Measurements from ENCODE around the gene ST7L. TPM values are rescaled to one million over a fixed set of nuclear protein-coding genes. Genes with fewer than 3 reads are reported as not detected.

Gene ST7L
- total RNA-seq, 1 donor: 29.8 TPM

DNA sequence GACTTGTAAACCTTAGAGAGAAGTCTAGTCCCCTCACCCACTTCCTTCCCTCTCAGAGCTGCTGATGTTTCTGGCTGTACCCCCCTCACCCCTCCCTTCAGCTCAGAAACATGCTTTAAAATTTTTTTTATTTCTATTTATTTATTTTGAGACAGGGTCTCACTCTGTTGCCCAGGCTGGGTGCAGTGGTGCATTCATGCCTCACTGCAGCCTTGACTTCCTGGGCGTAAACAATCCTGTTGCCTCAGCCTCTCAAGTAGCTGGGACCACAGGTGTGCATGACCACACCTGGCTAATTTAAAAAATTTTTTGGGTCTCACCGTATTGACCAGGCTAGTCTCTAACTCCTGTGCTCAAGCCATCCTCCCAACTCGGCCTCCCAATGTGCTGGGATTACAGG lies 113.1 kb downstream of the ST7L start:
- DNase-seq (ENCODE audit: low read depth): no peak
- TF ChIP-seq, protein P1, sequence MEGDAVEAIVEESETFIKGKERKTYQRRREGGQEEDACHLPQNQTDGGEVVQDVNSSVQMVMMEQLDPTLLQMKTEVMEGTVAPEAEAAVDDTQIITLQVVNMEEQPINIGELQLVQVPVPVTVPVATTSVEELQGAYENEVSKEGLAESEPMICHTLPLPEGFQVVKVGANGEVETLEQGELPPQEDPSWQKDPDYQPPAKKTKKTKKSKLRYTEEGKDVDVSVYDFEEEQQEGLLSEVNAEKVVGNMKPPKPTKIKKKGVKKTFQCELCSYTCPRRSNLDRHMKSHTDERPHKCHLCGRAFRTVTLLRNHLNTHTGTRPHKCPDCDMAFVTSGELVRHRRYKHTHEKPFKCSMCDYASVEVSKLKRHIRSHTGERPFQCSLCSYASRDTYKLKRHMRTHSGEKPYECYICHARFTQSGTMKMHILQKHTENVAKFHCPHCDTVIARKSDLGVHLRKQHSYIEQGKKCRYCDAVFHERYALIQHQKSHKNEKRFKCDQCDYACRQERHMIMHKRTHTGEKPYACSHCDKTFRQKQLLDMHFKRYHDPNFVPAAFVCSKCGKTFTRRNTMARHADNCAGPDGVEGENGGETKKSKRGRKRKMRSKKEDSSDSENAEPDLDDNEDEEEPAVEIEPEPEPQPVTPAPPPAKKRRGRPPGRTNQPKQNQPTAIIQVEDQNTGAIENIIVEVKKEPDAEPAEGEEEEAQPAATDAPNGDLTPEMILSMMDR (IDR thresholded peaks at IDR 0.05; ENCODE audit: insufficient read depth, low read depth, low read length): no peak
- no peak overlapping the region for H3K4me3 ChIP-seq (ENCODE audit: low read depth, low read length)

DNA sequence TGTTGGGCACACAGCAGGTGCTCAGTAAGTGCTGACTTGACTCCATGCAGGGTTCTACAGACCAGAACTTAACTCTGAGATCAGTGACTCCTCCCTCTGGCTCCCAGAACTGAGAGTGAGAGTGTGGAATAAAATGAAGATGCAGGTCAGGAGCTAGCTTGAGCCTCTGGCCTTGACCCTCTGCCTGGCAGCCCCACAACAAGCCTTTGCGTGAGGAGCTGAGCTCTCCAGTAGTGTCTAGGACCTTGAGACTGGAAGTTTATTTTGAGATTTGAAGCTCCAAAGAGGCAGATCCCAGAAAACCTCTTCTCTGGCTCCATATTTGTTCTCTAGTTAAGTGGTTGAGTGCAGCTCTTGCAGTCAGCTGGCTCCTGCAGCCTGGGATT lies 113.5 kb downstream of the ST7L start:
- H3K4me3 ChIP-seq (ENCODE audit: low read depth, low read length): no peak overlapping the region
- TF ChIP-seq, protein P1 (IDR thresholded peaks at IDR 0.05; ENCODE audit: insufficient read depth, low read depth, low read length): no peak
- no peak for DNase-seq (ENCODE audit: low read depth)

DNA sequence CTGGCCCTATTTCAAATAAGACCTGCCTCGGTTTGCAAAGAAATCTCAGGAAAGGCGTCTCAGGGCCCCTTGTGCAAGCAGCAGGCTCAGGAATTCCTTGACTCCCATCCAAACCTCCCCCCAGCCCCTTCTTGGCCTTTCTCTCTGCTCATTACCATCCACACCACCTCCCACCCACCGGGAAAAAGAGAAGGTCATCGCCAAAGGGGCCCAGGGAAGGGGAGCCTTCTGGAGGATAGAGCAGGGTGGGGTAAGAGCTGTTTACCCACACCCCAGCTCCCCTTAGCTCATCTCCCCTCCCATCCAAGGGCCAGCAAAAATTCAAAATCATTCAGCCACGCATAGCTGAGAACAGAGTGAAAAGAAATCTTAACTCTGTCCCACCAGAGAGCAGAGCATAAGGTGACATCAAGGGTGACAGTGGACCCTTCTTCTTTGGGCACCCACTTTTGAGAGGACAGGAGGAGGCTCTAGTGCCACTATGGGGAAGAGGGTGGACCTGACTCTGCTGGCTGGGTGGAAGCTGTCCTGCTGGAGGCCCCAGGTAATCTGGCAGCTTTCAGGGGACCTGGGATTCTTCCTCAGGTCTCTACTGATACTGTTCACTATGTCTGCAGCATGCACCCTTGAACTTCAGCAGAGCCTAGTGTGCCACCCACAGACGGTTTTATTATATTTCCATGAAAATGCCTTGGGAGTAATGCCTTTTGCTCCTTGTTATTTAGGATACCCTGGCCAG lies 114.1 kb downstream of the ST7L start:
- no peak overlapping the region for H3K4me3 ChIP-seq (ENCODE audit: low read depth, low read length)
- DNase-seq (ENCODE audit: low read depth): no peak

DNA sequence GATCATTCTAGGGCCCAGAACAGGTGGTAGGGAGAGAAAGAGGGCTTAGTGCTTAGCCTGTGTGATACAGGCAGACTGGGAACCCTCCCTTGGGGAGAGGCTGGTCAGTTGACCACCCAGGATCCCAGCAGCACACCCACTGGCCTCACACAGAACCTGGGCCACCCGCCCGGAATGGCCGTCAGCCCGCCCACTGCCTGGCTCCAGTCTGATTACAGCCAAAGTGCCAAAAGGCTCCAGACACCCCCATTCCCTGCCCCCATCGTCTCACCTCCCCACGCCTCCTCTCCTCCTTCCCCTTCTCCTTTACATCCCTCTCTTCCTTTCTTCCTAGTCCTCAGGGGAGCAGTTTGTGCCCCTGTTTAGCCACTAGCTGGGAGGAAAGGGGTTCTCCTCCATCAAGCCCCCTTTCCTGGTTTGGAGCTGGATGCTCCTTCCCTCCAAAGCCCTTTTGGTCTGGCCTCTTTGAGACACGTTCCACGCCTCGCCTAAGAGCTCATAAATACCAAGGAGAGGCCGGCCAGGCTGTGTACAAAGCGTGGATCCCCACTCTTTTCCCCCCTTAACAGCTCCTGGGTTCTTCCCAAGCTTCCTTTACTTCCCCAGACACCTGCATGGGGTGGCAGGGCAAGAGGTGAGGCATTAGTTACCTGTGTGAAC lies 114.8 kb downstream of the ST7L start:
- TF ChIP-seq, protein P1 (IDR thresholded peaks at IDR 0.05; ENCODE audit: insufficient read depth, low read depth, low read length): no peak
- H3K4me3 ChIP-seq (ENCODE audit: low read depth, low read length): no peak overlapping the region
- DNase-seq (ENCODE audit: low read depth): no peak

More for the DNA sequence above, 114.1 kb downstream of the ST7L start:
- TF ChIP-seq, protein P1 (IDR thresholded peaks at IDR 0.05; ENCODE audit: insufficient read depth, low read depth, low read length): no peak

DNA sequence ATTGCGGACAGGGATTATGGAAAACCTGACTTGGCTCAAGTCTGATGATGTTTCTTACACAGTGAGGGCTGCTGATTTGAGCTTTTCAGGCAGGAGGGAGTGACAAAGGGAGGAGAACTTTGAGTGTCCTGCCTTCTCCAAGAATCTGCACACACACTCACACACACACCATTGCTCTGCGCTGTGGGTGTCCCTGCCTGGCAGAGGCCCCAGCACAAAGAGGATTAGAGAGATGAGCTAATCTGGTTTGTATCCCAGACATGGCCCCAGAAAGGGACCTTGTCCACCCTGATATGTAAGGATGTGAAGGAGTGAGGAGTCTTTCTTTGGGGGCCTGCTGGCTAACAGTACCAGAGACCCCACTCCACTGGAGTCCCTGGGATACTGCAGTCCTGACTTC lies 116.1 kb downstream of the ST7L start:
- no peak overlapping the region for H3K4me3 ChIP-seq (ENCODE audit: low read depth, low read length)
- TF ChIP-seq, protein P1 (IDR thresholded peaks at IDR 0.05; ENCODE audit: insufficient read depth, low read depth, low read length): no peak
- peak; percentile 22 for DNase-seq (ENCODE audit: low read depth)

DNA sequence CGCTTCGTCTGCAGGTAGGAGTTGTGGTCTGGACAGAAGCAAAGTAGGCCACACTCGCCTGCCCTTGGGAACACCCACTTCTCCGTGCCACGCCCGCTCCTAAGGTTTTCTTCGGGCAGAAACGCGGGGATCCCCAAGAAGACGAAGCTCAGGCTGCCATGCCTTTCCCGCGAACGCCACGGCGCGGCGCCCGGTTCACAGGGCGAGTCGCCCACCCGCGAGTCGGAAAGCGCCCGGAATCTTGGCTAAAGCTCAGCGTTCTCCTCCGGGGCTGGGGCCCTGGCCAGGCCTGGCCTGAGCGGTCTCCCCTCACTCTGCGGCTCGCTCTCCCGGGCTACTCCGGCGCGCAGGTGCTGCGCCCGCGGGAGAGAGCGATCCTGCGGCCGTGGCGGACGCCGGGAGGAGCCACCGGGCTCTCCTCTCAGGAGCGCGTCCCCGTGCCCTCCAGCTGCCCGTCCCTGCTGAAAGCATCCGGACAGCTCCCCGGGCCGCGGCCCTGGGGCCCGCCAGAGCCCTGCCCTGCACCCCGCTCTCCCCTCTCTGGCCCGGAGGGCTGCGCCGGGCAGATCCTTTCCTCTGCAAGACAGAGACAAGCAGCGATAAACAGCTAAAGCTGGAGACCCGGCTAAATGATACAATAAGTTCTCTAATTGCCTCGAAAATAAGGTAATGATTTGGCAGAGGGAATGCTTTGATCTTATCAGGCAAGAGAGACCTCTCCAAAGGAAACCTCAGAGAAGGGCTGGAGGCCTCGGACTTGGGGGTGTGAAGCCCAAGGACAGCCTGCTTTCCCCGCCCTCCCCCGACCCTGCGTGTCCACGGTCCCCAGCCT lies 116.9 kb downstream of the ST7L start:
- peak; percentile 71 for DNase-seq (ENCODE audit: low read depth)
- peak overlapping the region; percentile 62 for H3K4me3 ChIP-seq (ENCODE audit: low read depth, low read length)
- TF ChIP-seq, protein P1 (IDR thresholded peaks at IDR 0.05; ENCODE audit: insufficient read depth, low read depth, low read length): peak; percentile 94
